WI38 (cell line): ENCODE measurements around the gene NECAP2.

Experiments used
- H3K4me3 ChIP-seq: 2 replicates; pipeline ENCODE4 v1.5.1; 2011; ENCODE audit warnings: low read depth, mild to moderate bottlenecking, control low read depth, low read length
- CTCF ChIP-seq: IDR thresholded peaks from 2 replicates; pipeline ENCODE4 v1.5.1; 2012; ENCODE audit warnings: low read depth, mild to moderate bottlenecking, control low read depth, low read length

The NECAP2 gene

GRCh38 chr1:16413191-16413590 is 27.3 kb upstream of the NECAP2 start:
- H3K4me3 ChIP-seq = no peak overlapping the region
- TF ChIP-seq CTCF = no peak

GRCh38 chr1:16418823-16419425 is 21.6 kb upstream of the NECAP2 start:
- H3K4me3 ChIP-seq = no peak overlapping the region
- TF ChIP-seq CTCF = no peak

GRCh38 chr1:16420424-16421118 is 20.0 kb upstream of the NECAP2 start:
- TF ChIP-seq CTCF = no peak
- no peak overlapping the region for H3K4me3 ChIP-seq

- TF ChIP-seq CTCF = no peak
- no peak overlapping the region for H3K4me3 ChIP-seq
These were observed 19.3 kb upstream of the NECAP2 start for GRCh38 chr1:16421201-16421600.

- no peak for TF ChIP-seq CTCF
These were observed 18.5 kb upstream of the NECAP2 start for GRCh38 chr1:16422041-16422440.

GRCh38 chr1:16425125-16426025 is 15.1 kb upstream of the NECAP2 start:
- H3K4me3 ChIP-seq = no peak overlapping the region
- no peak for TF ChIP-seq CTCF

More at GRCh38 chr1:16422041-16422440, 18.5 kb upstream of the NECAP2 start:
- H3K4me3 ChIP-seq = no peak overlapping the region
